ENCODE measurements around the gene SPRR5. TPM values are rescaled to one million over a fixed set of nuclear protein-coding genes. Genes with fewer than 3 reads are reported as not detected.

The SPRR5 gene
- total and polyA plus RNA-seq, 2 of the 4 experiments (the other 2 are of a cell fraction), result not detected

GRCh38 chr1:152977614-152978013 is 30.6 kb downstream of the SPRR5 start:
- no peak overlapping the region for H3K27ac ChIP-seq (ENCODE audit: insufficient read depth, low read length)
- H2BK5ac ChIP-seq (ENCODE audit: low read depth, low read length, poor library complexity, severe bottlenecking), result no peak overlapping the region
- no peak overlapping the region for H2AFZ ChIP-seq (replicated peaks; ENCODE audit: low read length, poor library complexity)
- H4K91ac ChIP-seq (ENCODE audit: insufficient read depth, low read depth, low read length), result no peak overlapping the region
- H4K8ac ChIP-seq (ENCODE audit: low read depth in 2 of 2, low read length in 2 of 2), result no peak overlapping the region
- no peak overlapping the region for H3K4me2 ChIP-seq (ENCODE audit: low read depth, low read length)
- H2AK9ac ChIP-seq (replicated peaks; ENCODE audit: low read depth, low read length, poor library complexity), result no peak overlapping the region
- BruUV-seq (replicated peaks), result no TSS peak
- no peaks in the 10 kb centered on the region for H4K20me1 ChIP-seq (ENCODE audit: insufficient read depth, low read length)
- H3K18ac ChIP-seq (ENCODE audit: low read depth, low read length), result no peak overlapping the region
- H2AK5ac ChIP-seq (ENCODE audit: low read depth, low read length), result no peak overlapping the region
- no peaks in the 10 kb centered on the region for H3K4me1 ChIP-seq (ENCODE audit: control insufficient read depth, insufficient read depth, low read length)
- ChIA-PET POLR2A (ENCODE audit: unreplicated experiment) (no interaction called here), CTCF (no interaction called here)
- no peak overlapping the region for H2BK15ac ChIP-seq (ENCODE audit: low read depth, low read length)
- no peak overlapping the region for H2BK20ac ChIP-seq (ENCODE audit: low read depth, low read length)
- dilution Hi-C loops (cut with HindIII; ENCODE audit: low sequenced_read_pairs, unreplicated experiment), result no loop called here
- no peaks in the 10 kb centered on the region for H3K9me3 ChIP-seq (ENCODE audit: control insufficient read depth, insufficient read depth, low read length)
- no peak overlapping the region for H3K9ac ChIP-seq (ENCODE audit: low read depth, low read length)
- no peak overlapping the region for H3K23ac ChIP-seq (ENCODE audit: low read depth, low read length)
- TF ChIP-seq BHLHE40 (IDR thresholded peaks at IDR 0.05; ENCODE audit: low read depth, low read length) (no peak), MAFK (IDR thresholded peaks at IDR 0.05; ENCODE audit: low read depth, low read length) (no peak)
- no peaks in the 10 kb centered on the region for H3K9me1 ChIP-seq (ENCODE audit: insufficient read depth, low read length)
- H2BK120ac ChIP-seq (ENCODE audit: low read depth, low read length), result no peak overlapping the region
- DNase-seq, result no peak
- H3K4ac ChIP-seq (ENCODE audit: low read depth, low read length), result no peak overlapping the region
- H4K5ac ChIP-seq (ENCODE audit: low read depth, low read length), result no peak overlapping the region
- ATAC-seq (ENCODE audit: low read depth), result no peak
- H3K79me1 ChIP-seq (ENCODE audit: low read depth in 1 of 2, low read length in 2 of 2), result no peaks in the 10 kb centered on the region
- no peaks in the 10 kb centered on the region for H3K36me3 ChIP-seq (ENCODE audit: control insufficient read depth, insufficient read depth, low read length)
- H3K27me3 ChIP-seq (ENCODE audit: control insufficient read depth, insufficient read depth, low read length), result no peaks in the 10 kb centered on the region
- intact Hi-C loops (cut with micrococcal nuclease), result no loop called here
- no peak overlapping the region for H3K4me3 ChIP-seq (ENCODE audit: insufficient read depth, low read depth, low read length)
- in situ Hi-C loops (cut with MboI; ENCODE audit: low sequenced_read_pairs), result no loop called here
- H3K56ac ChIP-seq (ENCODE audit: extremely low read depth, insufficient read depth, low read length), result no peak overlapping the region
- H3K14ac ChIP-seq (replicated peaks; ENCODE audit: low read depth, low read length), result no peak overlapping the region

Data from IMR-90 (cell line).